Epidermal melanocyte (primary cell): ENCODE data around the gene ANK2.

Source experiments
- DNase-seq: peaks from one replicate; pipeline ENCODE4 v3.0.0; 2011; ENCODE audit warnings: low spot score; ENCODE audit not compliant: insufficient read length

The ANK2 gene

GRCh38 chr4:113278324-113278934, 229.0 kb downstream of the ANK2 start:
- DNase-seq: no peak

- DNase-seq: no peak
These were observed 236.0 kb downstream of the ANK2 start for GRCh38 chr4:113285501-113285900.

- DNase-seq: no peak
These were observed 238.8 kb downstream of the ANK2 start for GRCh38 chr4:113288257-113288656.

GRCh38 chr4:113288696-113289095, 239.2 kb downstream of the ANK2 start:
- no peak for DNase-seq

- no peak for DNase-seq
These were observed 240.3 kb downstream of the ANK2 start for GRCh38 chr4:113289766-113290165.

- no peak for DNase-seq
These were observed 241.2 kb downstream of the ANK2 start for GRCh38 chr4:113290666-113291065.

GRCh38 chr4:113292371-113293042, 243.1 kb downstream of the ANK2 start:
- no peak for DNase-seq

- no peak for DNase-seq
These were observed 243.6 kb downstream of the ANK2 start for GRCh38 chr4:113293043-113293560.

- DNase-seq: no peak
These were observed 244.2 kb downstream of the ANK2 start for GRCh38 chr4:113293674-113294073.

- no peak for DNase-seq
These were observed 245.5 kb downstream of the ANK2 start for GRCh38 chr4:113294908-113295307.

GRCh38 chr4:113300471-113300928, 251.0 kb downstream of the ANK2 start:
- DNase-seq: no peak

GRCh38 chr4:113302051-113302450, 252.6 kb downstream of the ANK2 start:
- no peak for DNase-seq

- DNase-seq: no peak
These were observed 253.9 kb downstream of the ANK2 start for GRCh38 chr4:113303315-113303714.

GRCh38 chr4:113311047-113311446, 261.6 kb downstream of the ANK2 start:
- DNase-seq: no peak

- DNase-seq: no peak
These were observed 263.1 kb downstream of the ANK2 start for GRCh38 chr4:113312529-113312928.

GRCh38 chr4:113314426-113314825, 265.0 kb downstream of the ANK2 start:
- no peak for DNase-seq

GRCh38 chr4:113316879-113317278, 267.4 kb downstream of the ANK2 start:
- no peak for DNase-seq

- DNase-seq: no peak
These were observed 268.1 kb downstream of the ANK2 start for GRCh38 chr4:113317523-113317922.

GRCh38 chr4:113322736-113323135, 273.3 kb downstream of the ANK2 start:
- DNase-seq: no peak

- no peak for DNase-seq
These were observed 276.6 kb downstream of the ANK2 start for GRCh38 chr4:113325876-113326615.

GRCh38 chr4:113327494-113327893, 278.0 kb downstream of the ANK2 start:
- no peak for DNase-seq

- no peak for DNase-seq
These were observed 279.1 kb downstream of the ANK2 start for GRCh38 chr4:113328514-113328913.
